K562 treated with DMSO at 1 percent for 4 hours (cell line): ENCODE results near the gene ZFP91. TPM values are rescaled to one million over a fixed set of nuclear protein-coding genes. Genes with fewer than 3 reads are reported as not detected.

Source experiments
- total RNA-seq: library from RNA; unstranded; fragments of 300-600 nt; gene quantifications from 2 replicates; pipeline ENCODE4 v1.2.3, GENCODE V29; 2022; ENCODE audit not compliant: insufficient read depth

ZFP91 gene, protein sequence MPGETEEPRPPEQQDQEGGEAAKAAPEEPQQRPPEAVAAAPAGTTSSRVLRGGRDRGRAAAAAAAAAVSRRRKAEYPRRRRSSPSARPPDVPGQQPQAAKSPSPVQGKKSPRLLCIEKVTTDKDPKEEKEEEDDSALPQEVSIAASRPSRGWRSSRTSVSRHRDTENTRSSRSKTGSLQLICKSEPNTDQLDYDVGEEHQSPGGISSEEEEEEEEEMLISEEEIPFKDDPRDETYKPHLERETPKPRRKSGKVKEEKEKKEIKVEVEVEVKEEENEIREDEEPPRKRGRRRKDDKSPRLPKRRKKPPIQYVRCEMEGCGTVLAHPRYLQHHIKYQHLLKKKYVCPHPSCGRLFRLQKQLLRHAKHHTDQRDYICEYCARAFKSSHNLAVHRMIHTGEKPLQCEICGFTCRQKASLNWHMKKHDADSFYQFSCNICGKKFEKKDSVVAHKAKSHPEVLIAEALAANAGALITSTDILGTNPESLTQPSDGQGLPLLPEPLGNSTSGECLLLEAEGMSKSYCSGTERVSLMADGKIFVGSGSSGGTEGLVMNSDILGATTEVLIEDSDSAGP
- total RNA-seq: 21.1 and 25.1 TPM in 2 replicates

DNA sequence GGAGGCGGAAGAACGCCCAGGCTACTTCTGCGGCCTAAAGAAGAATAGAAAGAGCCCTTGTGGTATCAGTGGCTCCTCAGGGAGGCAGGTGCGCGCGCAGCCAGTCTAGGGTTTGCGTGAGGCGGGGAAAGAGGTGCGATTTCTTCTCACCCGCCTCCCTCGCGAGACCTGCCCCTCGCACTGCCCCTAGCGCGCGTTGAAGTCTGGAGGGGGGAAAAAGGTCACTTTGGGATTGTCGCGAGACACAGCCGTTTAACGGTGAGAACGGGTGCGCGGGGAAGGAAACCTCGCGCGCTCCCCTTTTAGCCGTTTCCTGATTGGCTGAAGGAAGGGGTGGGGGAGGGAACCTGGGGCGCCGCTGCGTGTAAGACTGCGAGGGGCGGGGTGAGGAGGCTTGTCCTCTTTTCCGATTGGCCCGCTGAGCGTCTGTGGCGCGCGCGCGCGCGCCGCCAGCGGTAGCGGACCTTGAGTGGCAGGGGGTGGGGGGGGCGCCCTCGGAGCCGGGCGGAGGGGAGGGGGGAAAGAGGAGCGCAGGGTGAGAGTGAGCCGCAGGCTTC, at the start of gene ZFP91:
TSS of gene ZFP91 (plus strand) at position 429 of the 557 bp plus-strand sequence. CDS start 219 bp downstream, outside the sequence.

DNA sequence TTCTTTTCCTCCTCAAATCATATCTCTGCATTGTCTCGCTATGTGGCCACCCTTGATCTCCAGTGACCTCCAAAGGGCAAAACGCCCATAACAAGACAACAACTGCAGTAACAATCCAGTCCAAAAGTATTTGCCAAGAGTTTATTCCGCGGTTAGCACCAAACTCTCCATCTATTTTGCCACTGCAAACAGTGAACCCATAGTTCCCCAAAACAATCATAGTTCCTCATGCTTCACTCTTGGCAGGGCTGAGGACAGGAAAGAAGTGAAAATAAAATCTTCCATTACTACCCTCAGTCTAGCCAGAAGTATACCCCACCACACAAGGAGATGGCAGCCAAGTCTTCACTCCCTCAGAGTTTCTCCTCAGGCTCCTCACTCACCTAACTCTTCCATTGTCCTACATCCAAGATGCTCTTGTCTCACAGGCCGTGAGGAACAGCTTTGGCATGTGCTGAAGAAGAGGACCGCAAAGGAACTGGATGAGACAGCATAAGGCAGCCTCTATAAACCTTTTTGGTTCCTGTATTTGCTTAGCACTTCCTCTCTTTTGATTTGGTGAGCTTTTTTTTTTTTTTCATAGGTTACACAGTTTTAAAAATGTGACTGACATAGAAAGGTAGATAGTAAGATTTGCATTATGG, 3.4 kb upstream of the ZFP91 start, which contains the start of gene LPXN:
TSS of gene LPXN (minus strand) at position 480 of the 644 bp plus-strand sequence. CDS start at position 396, 84 bp downstream.

DNA sequence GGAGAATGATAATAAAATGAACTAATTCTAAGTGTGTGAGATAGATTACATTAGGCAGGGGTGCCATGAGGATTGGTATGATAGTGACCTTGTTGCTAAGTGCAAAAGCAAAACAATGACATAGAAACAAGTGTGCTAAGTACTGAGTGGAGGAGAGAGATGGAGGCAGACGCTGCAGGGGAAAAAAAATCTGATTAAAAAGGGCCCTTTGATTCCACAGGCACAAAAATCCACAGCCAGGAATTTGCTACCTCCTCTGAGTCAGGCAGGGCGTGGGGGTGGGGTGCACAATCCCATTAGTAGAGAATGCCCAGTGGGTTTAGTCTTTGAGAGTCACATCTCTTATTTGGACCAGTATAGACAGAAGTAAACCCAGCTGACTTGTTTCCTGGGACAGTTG, 43.5 kb downstream of the ZFP91 start, which contains the start of gene CNTF:
TSS of gene CNTF (plus strand) at position 322 of the 400 bp plus-strand sequence. CDS start 88 bp downstream, outside the sequence.

Other genes starting within 250 kb of the ZFP91 start
- gene OR5B17, start 220.0 kb upstream of the ZFP91 start, total RNA-seq: not detected in 2 replicates
- not detected in 2 replicates for gene OR5B3, start 172.2 kb upstream of the ZFP91 start, total RNA-seq
- not detected in 2 replicates for gene OR5B2, start 150.9 kb upstream of the ZFP91 start, total RNA-seq
- not detected in 2 replicates for gene OR5B12, start 136.8 kb upstream of the ZFP91 start, total RNA-seq
- gene OR5B21, start 71.0 kb upstream of the ZFP91 start, total RNA-seq: not detected in 2 replicates
- 2.3 and 3.9 TPM in 2 replicates for gene LPXN, start 3.2 kb upstream of the ZFP91 start, total RNA-seq
- gene CNTF, start 43.6 kb downstream of the ZFP91 start, total RNA-seq: 2.6 and 3.7 TPM in 2 replicates
- not detected in 2 replicates for gene GLYAT, start 152.9 kb downstream of the ZFP91 start, total RNA-seq